Esophagus (tissue), 2 donors: ENCODE data around the gene SNCB. TPM values are rescaled to one million over a fixed set of nuclear protein-coding genes. Genes with fewer than 3 reads are reported as not detected.

Experiments
- H3K27ac ChIP-seq, 2 donors: one replicate each; pipeline ENCODE4 v1.5.1; 2013; ENCODE audit warnings: low read depth in 2 of 2, mild to moderate bottlenecking in 2 of 2, inconsistent platforms in 1 of 2, low read length in 1 of 2, moderate library complexity in 1 of 2
- H3K27me3 ChIP-seq, 2 donors: one replicate each; pipeline ENCODE4 v1.6.1; 2013; ENCODE audit warnings: low read length in 2 of 2, control low read depth in 1 of 2, mild to moderate bottlenecking in 1 of 2; ENCODE audit not compliant: insufficient read depth in 2 of 2, control insufficient read depth in 1 of 2
- H3K36me3 ChIP-seq, 2 donors: one replicate each; pipeline ENCODE4 v1.6.1; 2013; ENCODE audit warnings: low read length in 1 of 2; ENCODE audit not compliant: control insufficient read depth in 2 of 2, insufficient read depth in 2 of 2
- H3K4me1 ChIP-seq, 2 donors: one replicate each; pipeline ENCODE4 v1.6.1; 2013; ENCODE audit warnings: low read length in 1 of 2; ENCODE audit not compliant: control insufficient read depth in 2 of 2, insufficient read depth in 2 of 2
- H3K4me3 ChIP-seq, 2 donors: one replicate each; pipeline ENCODE4 v1.5.1; 2013; ENCODE audit warnings: low read length in 2 of 2, mild to moderate bottlenecking in 2 of 2, low read depth in 1 of 2, moderate library complexity in 1 of 2
- H3K9me3 ChIP-seq, 2 donors: one replicate each; pipeline ENCODE4 v1.6.1; 2013; ENCODE audit warnings: mild to moderate bottlenecking in 2 of 2, low read depth in 1 of 2, low read length in 1 of 2, moderate library complexity in 1 of 2; ENCODE audit not compliant: control insufficient read depth in 2 of 2, insufficient read depth in 1 of 2
- WGBS, 2 donors: extraction: QIAGEN DNeasy Blood & Tissue Kit; methylation state at CpG; one replicate each; pipeline ENCODE4 v1.1.7; 2013; 5-methylcytosine and 5-hydroxymethylcytosine counted together
- polyA plus RNA-seq, 2 donors: library from polyadenylated mRNA; stranded (reverse); fragments of 200-250 nt; gene quantifications; one replicate each; pipeline ENCODE4 v1.2.3, GENCODE V29; 2013
- donor health status: healthy with polysubstance abuse.
- donor health status: Bipolar disorder and iron deficiency.

The SNCB gene
- not detected for polyA plus RNA-seq

- Histone ChIP-seq H3K36me3 (no peaks in the 10 kb centered on the region), H3K4me3 (peak within 1 kb of the TSS in 1 of 2 donors; percentile 17), H3K27ac (no peak within 1 kb of the TSS), H3K27me3 (peaks cover 0 to 7% of the 10 kb centered on the region in 2 donors), H3K4me1 (peaks cover 12 to 16% of the 10 kb centered on the region in 2 donors), H3K9me3 (no peaks in the 10 kb centered on the region)
- 0 to 1% methylated on average over 67 to 94 of the region's 94 CpGs for WGBS, 2 donors
These were observed at the start of gene SNCB, which contains the start of gene EIF4E1B for GRCh38 chr5:176629853-176630680. SNCB (minus strand) TSS chr5:176630534; CDS start chr5:176629654, 880 bp downstream. EIF4E1B (plus strand) TSS chr5:176630675; CDS start chr5:176642788, 12,113 bp downstream.

GRCh38 chr5:176679365-176680225, 49.3 kb upstream of the SNCB start:
- 29 to 30% methylated on average over 29 to 31 of the region's 31 CpGs for WGBS, 2 donors
- peaks cover 0 to 2% of the 10 kb centered on the region in 2 donors for H3K27me3 ChIP-seq
- H3K4me1 ChIP-seq, result peaks cover 0 to 4% of the 10 kb centered on the region in 2 donors
- no peak overlapping the region for H3K27ac ChIP-seq
- H3K36me3 ChIP-seq, result no peaks in the 10 kb centered on the region
- H3K9me3 ChIP-seq, result no peaks in the 10 kb centered on the region
- H3K4me3 ChIP-seq, result no peak overlapping the region

DNA sequence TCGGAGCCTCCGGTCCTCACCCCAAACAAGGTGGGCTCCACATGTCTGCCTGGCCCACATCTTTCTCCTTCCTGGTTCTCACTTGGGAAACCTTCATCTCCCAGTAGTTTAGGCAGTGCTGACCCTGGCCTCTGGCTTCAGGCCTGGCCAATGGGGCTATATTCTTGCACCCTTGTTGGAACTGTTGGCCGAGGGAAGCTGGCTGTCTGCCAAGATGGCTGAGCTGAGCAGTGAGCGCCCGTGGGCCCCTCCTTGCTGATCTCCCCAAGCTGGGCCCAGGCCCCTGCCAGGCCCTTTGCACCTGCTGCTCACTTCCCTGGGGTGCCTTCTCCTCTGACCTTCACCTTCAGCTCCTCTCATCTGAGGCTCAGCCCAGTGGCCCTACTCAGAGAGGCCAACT, 48.2 kb upstream of the SNCB start:
- no peaks in the 10 kb centered on the region for H3K27me3 ChIP-seq
- H3K9me3 ChIP-seq, result no peaks in the 10 kb centered on the region
- H3K36me3 ChIP-seq, result no peaks in the 10 kb centered on the region
- H3K27ac ChIP-seq, result no peak overlapping the region
- H3K4me3 ChIP-seq, result no peak overlapping the region
- 81 to 82% methylated on average over 5 of the region's 5 CpGs for WGBS, 2 donors
- peaks cover 0 to 4% of the 10 kb centered on the region in 2 donors for H3K4me1 ChIP-seq

GRCh38 chr5:176677209-176677939, 47.0 kb upstream of the SNCB start:
- Histone ChIP-seq H3K4me3 (no peak overlapping the region), H3K27ac (no peak overlapping the region), H3K9me3 (no peaks in the 10 kb centered on the region), H3K36me3 (no peaks in the 10 kb centered on the region), H3K27me3 (no peaks in the 10 kb centered on the region), H3K4me1 (peaks cover 0 to 4% of the 10 kb centered on the region in 2 donors)
- 76 to 78% methylated on average over 12 of the region's 12 CpGs for WGBS, 2 donors

GRCh38 chr5:176676361-176676824, 46.1 kb upstream of the SNCB start:
- no peaks in the 10 kb centered on the region for H3K9me3 ChIP-seq
- no peak overlapping the region for H3K4me3 ChIP-seq
- H3K4me1 ChIP-seq, result peaks cover 0 to 4% of the 10 kb centered on the region in 2 donors
- no peaks in the 10 kb centered on the region for H3K36me3 ChIP-seq
- H3K27me3 ChIP-seq, result no peaks in the 10 kb centered on the region
- 58 to 60% methylated on average over 10 of the region's 10 CpGs for WGBS, 2 donors
- H3K27ac ChIP-seq, result no peak overlapping the region

GRCh38 chr5:176675676-176676360, 45.5 kb upstream of the SNCB start:
- Histone ChIP-seq H3K27me3 (no peaks in the 10 kb centered on the region), H3K36me3 (no peaks in the 10 kb centered on the region), H3K4me1 (peaks cover 0 to 4% of the 10 kb centered on the region in 2 donors), H3K27ac (no peak overlapping the region), H3K9me3 (no peaks in the 10 kb centered on the region), H3K4me3 (no peak overlapping the region)
- 65 to 68% methylated on average over 19 of the region's 19 CpGs for WGBS, 2 donors

GRCh38 chr5:176674799-176675198, 44.5 kb upstream of the SNCB start:
- Histone ChIP-seq H3K4me3 (no peak overlapping the region), H3K9me3 (no peaks in the 10 kb centered on the region), H3K27me3 (no peaks in the 10 kb centered on the region), H3K4me1 (peaks cover 0 to 1% of the 10 kb centered on the region in 2 donors), H3K36me3 (no peaks in the 10 kb centered on the region), H3K27ac (no peak overlapping the region)
- whole genome bisulfite sequencing, 2 donors, result 85 to 90% methylated on average over 17 of the region's 17 CpGs

- WGBS, 2 donors, result 80 to 81% methylated on average over 18 of the region's 18 CpGs
- no peaks in the 10 kb centered on the region for H3K9me3 ChIP-seq
- no peak overlapping the region for H3K4me3 ChIP-seq
- H3K27ac ChIP-seq, result no peak overlapping the region
- H3K36me3 ChIP-seq, result no peaks in the 10 kb centered on the region
- no peaks in the 10 kb centered on the region for H3K27me3 ChIP-seq
- no peaks in the 10 kb centered on the region for H3K4me1 ChIP-seq
These were observed 43.6 kb upstream of the SNCB start for GRCh38 chr5:176673651-176674583.
